ENCODE results near the gene KCNAB1. TPM values are rescaled to one million over a fixed set of nuclear protein-coding genes. Genes with fewer than 3 reads are reported as not detected.

Gene KCNAB1
- total RNA-seq, 1 experiment from 2014 or later = not detected

GRCh38 chr3:156377718-156378117, 257.3 kb downstream of the KCNAB1 start:
- no peak overlapping the region for H3K27ac ChIP-seq (ENCODE audit: low read length)
- CTCF ChIA-PET = no interaction called here
- ATAC-seq (no peak), DNase-seq (no peak)
- POLR2A ChIA-PET (ENCODE audit: unreplicated experiment) = no interaction called here
- no peak overlapping the region for H3K9ac ChIP-seq (ENCODE audit: low read length)
- H3K27me3 ChIP-seq (ENCODE audit: low read length) = peaks cover 58% of the 10 kb centered on the region
- H3F3A ChIP-seq (ENCODE audit: low read length, unreplicated experiment) = no peaks in the 10 kb centered on the region
- no peak overlapping the region for H3K4me2 ChIP-seq (ENCODE audit: low read length)
- intact Hi-C loops (cut with micrococcal nuclease) = no loop called here
- H3K9me3 ChIP-seq (ENCODE audit: low read length) = no peaks in the 10 kb centered on the region
- no peak overlapping the region for H3K4me3 ChIP-seq (ENCODE audit: low read length)
- no peak overlapping the region for H2AFZ ChIP-seq (ENCODE audit: low read length)
- TF ChIP-seq CTCF (conservative IDR thresholded peaks at IDR 0.05; ENCODE audit: low read depth, low read length) = no peak
- TF ChIP-seq EZH2phosphoT487 (IDR thresholded peaks at IDR 0.05; ENCODE audit: borderline replicate concordance, low read length) = no peak
- TF ChIP-seq EZH2 (IDR thresholded peaks at IDR 0.05; ENCODE audit: low read length, unreplicated experiment) = no peak
- no peaks in the 10 kb centered on the region for H3K4me1 ChIP-seq (ENCODE audit: insufficient read depth, low read length)
- H3K36me3 ChIP-seq (ENCODE audit: low read depth, low read length) = no peaks in the 10 kb centered on the region
- H4K20me1 ChIP-seq (ENCODE audit: low read length) = no peaks in the 10 kb centered on the region
- H3K9me2 ChIP-seq (replicated peaks; ENCODE audit: low read length) = no peaks in the 10 kb centered on the region
- no TSS peak for BruUV-seq (replicated peaks)
- H3K79me2 ChIP-seq (ENCODE audit: low read length) = no peaks in the 10 kb centered on the region

- Histone ChIP-seq H3K9me2 (replicated peaks; ENCODE audit: low read length) (no peaks in the 10 kb centered on the region), H3K79me2 (ENCODE audit: low read length) (no peaks in the 10 kb centered on the region), H3K36me3 (ENCODE audit: low read depth, low read length) (no peaks in the 10 kb centered on the region), H3K9me3 (ENCODE audit: low read length) (no peaks in the 10 kb centered on the region), H3F3A (ENCODE audit: low read length, unreplicated experiment) (no peaks in the 10 kb centered on the region), H3K27me3 (ENCODE audit: low read length) (peaks cover 62% of the 10 kb centered on the region), H3K4me2 (ENCODE audit: low read length) (no peak overlapping the region), H3K27ac (ENCODE audit: low read length) (no peak overlapping the region), H2AFZ (ENCODE audit: low read length) (no peak overlapping the region), H4K20me1 (ENCODE audit: low read length) (no peaks in the 10 kb centered on the region), H3K4me3 (ENCODE audit: low read length) (no peak overlapping the region), H3K9ac (ENCODE audit: low read length) (no peak overlapping the region), H3K4me1 (ENCODE audit: insufficient read depth, low read length) (no peaks in the 10 kb centered on the region)
- no peak for ATAC-seq
- TF ChIP-seq EZH2 (IDR thresholded peaks at IDR 0.05; ENCODE audit: low read length, unreplicated experiment) = no peak
- TF ChIP-seq EZH2phosphoT487 (IDR thresholded peaks at IDR 0.05; ENCODE audit: borderline replicate concordance, low read length) = no peak
- no peak for TF ChIP-seq CTCF (conservative IDR thresholded peaks at IDR 0.05; ENCODE audit: low read depth, low read length)
- ChIA-PET POLR2A (ENCODE audit: unreplicated experiment) (no interaction called here), CTCF (interaction anchor here (0.7 kb wide), 1 partner anchor 229 kb away, joined by 3 read pairs; no protein-coding TSS in a partner anchor)
- DNase-seq = no peak
- no TSS peak for BruUV-seq (replicated peaks)
- intact Hi-C loops (cut with micrococcal nuclease) = no loop called here
These were observed 258.5 kb downstream of the KCNAB1 start for GRCh38 chr3:156378871-156379270.

GRCh38 chr3:156379327-156379726, 258.9 kb downstream of the KCNAB1 start:
- DNase-seq (no peak), ATAC-seq (no peak)
- no peak for TF ChIP-seq CTCF (conservative IDR thresholded peaks at IDR 0.05; ENCODE audit: low read depth, low read length)
- no peaks in the 10 kb centered on the region for H3K79me2 ChIP-seq (ENCODE audit: low read length)
- H3F3A ChIP-seq (ENCODE audit: low read length, unreplicated experiment) = no peaks in the 10 kb centered on the region
- peaks cover 66% of the 10 kb centered on the region for H3K27me3 ChIP-seq (ENCODE audit: low read length)
- H3K4me1 ChIP-seq (ENCODE audit: insufficient read depth, low read length) = no peaks in the 10 kb centered on the region
- no peak overlapping the region for H3K27ac ChIP-seq (ENCODE audit: low read length)
- ChIA-PET POLR2A (ENCODE audit: unreplicated experiment) (no interaction called here), CTCF (interaction anchor here (0.7 kb wide), 1 partner anchor 229 kb away, joined by 3 read pairs; no protein-coding TSS in a partner anchor)
- H2AFZ ChIP-seq (ENCODE audit: low read length) = no peak overlapping the region
- no peak overlapping the region for H3K9ac ChIP-seq (ENCODE audit: low read length)
- no TSS peak for BruUV-seq (replicated peaks)
- intact Hi-C loops (cut with micrococcal nuclease) = no loop called here
- no peaks in the 10 kb centered on the region for H4K20me1 ChIP-seq (ENCODE audit: low read length)
- no peaks in the 10 kb centered on the region for H3K9me3 ChIP-seq (ENCODE audit: low read length)
- no peaks in the 10 kb centered on the region for H3K9me2 ChIP-seq (replicated peaks; ENCODE audit: low read length)
- no peak overlapping the region for H3K4me3 ChIP-seq (ENCODE audit: low read length)
- H3K4me2 ChIP-seq (ENCODE audit: low read length) = no peak overlapping the region
- no peaks in the 10 kb centered on the region for H3K36me3 ChIP-seq (ENCODE audit: low read depth, low read length)

Data from PC-3 (cell line).